Peyer's patch (tissue), 4 donors: ENCODE measurements around the gene NRG3. TPM values are rescaled to one million over a fixed set of nuclear protein-coding genes. Genes with fewer than 3 reads are reported as not detected.
"Not testable (repeated sequence)": the region's sequence is repeated elsewhere in the genome, so short reads cannot be mapped to it uniquely, and the experiment has no call there.

Experiments
- DNase-seq, 3 donors: peaks; one replicate each; pipeline ENCODE4 v3.0.0-alpha.2; 2017 to 2019
- H3K27ac ChIP-seq, 4 donors: fragments of 200-600 bp; sonication (generic); one replicate each; pipeline ENCODE4 v1.5.1; 2016 to 2019
- H3K27me3 ChIP-seq, 2 donors: fragments of 200-600 bp; sonication (generic); one replicate each; pipeline ENCODE4 v1.5.1; 2019
- H3K36me3 ChIP-seq, 3 donors: fragments of 200-600 bp; sonication (generic); one replicate each; pipeline ENCODE4 v1.5.1; 2016 to 2019
- H3K4me1 ChIP-seq, 4 donors: fragments of 200-600 bp; sonication (generic); one replicate each; pipeline ENCODE4 v1.5.1; 2016 to 2019
- H3K4me3 ChIP-seq, 4 donors: fragments of 200-600 bp; sonication (generic); 1 replicate in 3 of 4; 2 replicates in 1 of 4; pipeline ENCODE4 v1.5.1; 2016 to 2019; ENCODE audit warnings: mild to moderate bottlenecking in 1 of 4
- H3K9me3 ChIP-seq, 4 donors: fragments of 200-600 bp; sonication (generic); one replicate each; pipeline ENCODE4 v1.5.1; 2016 to 2019; ENCODE audit warnings: mild to moderate bottlenecking in 1 of 4
- CTCF ChIP-seq, 6 experiments: fragments of 450-650 bp in 4 of 6; fragments of 200-600 bp in 2 of 6; sonication (generic) in 1 of 6; IDR thresholded peaks; one replicate each; pipeline ENCODE4 v1.5.1; 2017 to 2019; ENCODE audit warnings: antibody characterized with exemption in 6 of 6, mild to moderate bottlenecking in 3 of 6, moderate library complexity in 1 of 6
- POLR2A ChIP-seq, 2 donors: fragments of 450-650 bp; IDR thresholded peaks; one replicate each; pipeline ENCODE4 v1.5.1; 2017; ENCODE audit warnings: antibody characterized with exemption in 2 of 2, mild to moderate bottlenecking in 2 of 2, moderate library complexity in 2 of 2
- total RNA-seq, 4 donors: library from RNA; depleted of rRNA; stranded (reverse); fragments of >200 nt; gene quantifications; one replicate each; pipeline ENCODE4 v1.1.0, GENCODE V29; 2016

The NRG3 gene
- total RNA-seq, 4 donors from 2014 or later = not detected

GRCh38 chr10:82040336-82040735 is 165.3 kb downstream of the NRG3 start:
- no peak overlapping the region for H3K4me3 ChIP-seq
- DNase-seq = no peak
- no peaks in the 10 kb centered on the region for H3K4me1 ChIP-seq
- no peaks in the 10 kb centered on the region for H3K9me3 ChIP-seq
- H3K27ac ChIP-seq = no peak overlapping the region
- TF ChIP-seq CTCF (IDR thresholded peaks at IDR 0.05) = no peak
- H3K36me3 ChIP-seq = no peaks in the 10 kb centered on the region
- no peaks in the 10 kb centered on the region for H3K27me3 ChIP-seq

DNA sequence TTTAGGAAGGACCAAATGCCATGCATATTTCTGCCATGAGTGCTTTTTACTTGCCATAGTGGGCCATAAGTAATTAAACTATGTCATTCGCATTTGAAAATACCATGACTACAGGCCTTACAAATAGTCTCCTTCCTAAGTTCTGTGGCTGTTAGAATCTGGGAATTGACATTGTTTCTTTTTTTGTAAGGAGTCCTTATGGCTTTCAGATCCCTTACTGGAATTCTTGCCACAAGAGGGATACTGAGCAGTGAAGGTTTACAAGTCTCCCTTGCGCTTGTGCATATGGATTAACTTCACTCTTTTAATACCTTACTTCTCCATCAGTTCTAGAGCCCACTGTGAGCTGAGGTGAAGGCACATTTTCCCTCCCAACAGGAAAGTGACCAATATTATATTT is 166.0 kb downstream of the NRG3 start:
- H3K4me1 ChIP-seq = no peaks in the 10 kb centered on the region
- H3K27ac ChIP-seq = no peak overlapping the region
- H3K36me3 ChIP-seq = no peaks in the 10 kb centered on the region
- no peak for DNase-seq
- TF ChIP-seq POLR2A (IDR thresholded peaks at IDR 0.05) (no peak), CTCF (IDR thresholded peaks at IDR 0.05) (no peak)
- H3K27me3 ChIP-seq = no peaks in the 10 kb centered on the region
- no peaks in the 10 kb centered on the region for H3K9me3 ChIP-seq
- H3K4me3 ChIP-seq = no peak overlapping the region

DNA sequence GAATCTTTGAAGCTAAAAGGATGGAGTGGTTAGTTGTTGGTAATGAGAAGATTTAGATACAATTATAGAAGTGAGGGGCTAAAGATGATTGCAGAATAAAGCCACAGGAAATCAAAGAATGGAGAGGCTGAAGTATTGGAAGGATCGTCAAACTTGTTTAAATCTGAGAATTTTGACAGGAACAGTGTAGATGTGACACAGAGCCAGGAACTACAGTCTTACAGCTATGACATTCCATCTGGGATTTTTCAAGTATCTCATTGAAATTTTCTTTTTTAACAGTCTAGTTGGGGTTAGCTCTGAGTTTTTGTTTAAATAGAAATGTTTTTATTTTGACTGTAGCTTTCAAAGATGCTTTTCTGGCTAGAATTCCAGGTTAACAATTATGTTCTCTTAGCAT is 181.4 kb downstream of the NRG3 start:
- no peak overlapping the region for H3K4me3 ChIP-seq
- TF ChIP-seq POLR2A (IDR thresholded peaks at IDR 0.05) = no peak
- no peak for TF ChIP-seq CTCF (IDR thresholded peaks at IDR 0.05)
- H3K4me1 ChIP-seq = no peaks in the 10 kb centered on the region
- no peak for DNase-seq
- no peak overlapping the region for H3K27ac ChIP-seq
- H3K36me3 ChIP-seq = no peaks in the 10 kb centered on the region
- no peaks in the 10 kb centered on the region for H3K27me3 ChIP-seq
- H3K9me3 ChIP-seq = no peaks in the 10 kb centered on the region

DNA sequence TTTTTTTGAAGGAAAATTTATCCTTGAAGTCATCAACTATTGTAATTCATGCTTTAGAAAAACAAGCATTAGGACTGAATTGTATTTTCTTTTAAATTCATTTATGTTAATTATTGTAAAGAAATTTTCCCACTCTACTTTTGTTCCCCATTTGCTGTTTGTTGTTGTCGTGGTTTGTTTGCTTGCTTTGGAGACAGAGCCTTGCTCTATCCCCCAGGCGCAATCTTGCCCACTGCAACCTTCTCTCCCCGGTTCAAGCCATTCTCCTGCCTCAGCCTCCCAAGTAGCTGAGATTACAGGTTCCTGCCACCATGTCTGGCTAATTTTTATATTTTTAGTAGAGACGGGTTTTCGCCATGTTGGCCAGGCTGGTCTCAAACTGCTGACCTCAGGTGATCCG is 192.2 kb downstream of the NRG3 start:
- not testable (repeated sequence) for DNase-seq, H3K27ac ChIP-seq, H3K9me3 ChIP-seq, H3K4me1 ChIP-seq, H3K27me3 ChIP-seq, H3K4me3 ChIP-seq, H3K36me3 ChIP-seq

GRCh38 chr10:82068501-82068900 is 193.5 kb downstream of the NRG3 start:
- Histone ChIP-seq H3K4me3 (no peak overlapping the region), H3K36me3 (no peaks in the 10 kb centered on the region), H3K9me3 (peaks cover 0 to 4% (median 0%) of the 10 kb centered on the region in 4 donors), H3K27me3 (no peaks in the 10 kb centered on the region), H3K27ac (no peak overlapping the region), H3K4me1 (no peaks in the 10 kb centered on the region)
- no peak for TF ChIP-seq POLR2A (IDR thresholded peaks at IDR 0.05)
- no peak for TF ChIP-seq CTCF (IDR thresholded peaks at IDR 0.05)
- no peak for DNase-seq

GRCh38 chr10:82071231-82071630 is 196.2 kb downstream of the NRG3 start:
- no peak overlapping the region for H3K4me3 ChIP-seq
- H3K27ac ChIP-seq = no peak overlapping the region
- no peaks in the 10 kb centered on the region for H3K27me3 ChIP-seq
- TF ChIP-seq CTCF (IDR thresholded peaks at IDR 0.05) (no peak), POLR2A (IDR thresholded peaks at IDR 0.05) (no peak)
- no peaks in the 10 kb centered on the region for H3K4me1 ChIP-seq
- no peak for DNase-seq
- peaks cover 0 to 4% (median 0%) of the 10 kb centered on the region in 4 donors for H3K9me3 ChIP-seq
- no peaks in the 10 kb centered on the region for H3K36me3 ChIP-seq
